OCI-LY3 (cell line): ENCODE measurements around the gene ERICH4.
"Not testable (repeated sequence)": the region's sequence is repeated elsewhere in the genome, so short reads cannot be mapped to it uniquely, and the experiment has no call there.

ENCODE experiments used
- H2AFZ ChIP-seq: fragments of 200-600, 300-600 bp; shearing (Covaris generic); 2 replicates; pipeline ENCODE4 v1.6.0; 2014; ENCODE audit warnings: antibody characterized with exemption, low read depth, low read length
- H3K27ac ChIP-seq: fragments of 200-600, 300-600 bp; sonication (generic); 2 replicates; pipeline ENCODE4 v1.5.1; 2014; ENCODE audit warnings: mild to moderate bottlenecking, low read length, moderate library complexity, mixed read lengths
- H3K27me3 ChIP-seq: fragments of 200-600, 300-600 bp; sonication (generic); 2 replicates; pipeline ENCODE4 v1.6.1; 2014; ENCODE audit warnings: low read depth, low read length, mixed read lengths
- H3K36me3 ChIP-seq: fragments of 200-600, 300-600 bp; sonication (generic); replicated peaks from 2 replicates; pipeline ENCODE3; 2014; ENCODE audit warnings: low read depth, low read length, mixed read lengths
- H3K4me1 ChIP-seq: fragments of 300-600, 200-600 bp; sonication (generic); 2 replicates; pipeline ENCODE4 v1.6.1; 2014; ENCODE audit warnings: low read length, mixed read lengths
- H3K4me2 ChIP-seq: fragments of 200-600, 300-600 bp; sonication (generic); 2 replicates; pipeline ENCODE4 v1.6.1; 2014; ENCODE audit warnings: low read length, mixed read lengths
- H3K4me3 ChIP-seq: fragments of 300-600, 200-600 bp; sonication (generic); 2 replicates; pipeline ENCODE4 v1.5.1; 2014; ENCODE audit warnings: antibody characterized with exemption, mild to moderate bottlenecking, low read length, moderate library complexity
- H3K79me2 ChIP-seq: fragments of 300-600, 200-600 bp; shearing (Covaris generic); 2 replicates; pipeline ENCODE4 v1.6.1; 2014; ENCODE audit warnings: mild to moderate bottlenecking, low read length, mixed read lengths
- H3K9ac ChIP-seq: fragments of 300-600, 200-600 bp; shearing (Covaris generic); 2 replicates; pipeline ENCODE4 v1.6.0; 2014; ENCODE audit warnings: mild to moderate bottlenecking, low read length, moderate library complexity
- H3K9me3 ChIP-seq: fragments of 200-600, 300-600 bp; shearing (Covaris generic); 2 replicates; pipeline ENCODE4 v1.6.1; 2014; ENCODE audit warnings: low read length, mixed read lengths; ENCODE audit not compliant: insufficient read depth
- H4K20me1 ChIP-seq: fragments of 200-600, 300-600 bp; sonication (generic); 2 replicates; pipeline ENCODE4 v1.6.1; 2016; ENCODE audit warnings: low read length, mixed read lengths; ENCODE audit not compliant: insufficient read depth
- EZH2phosphoT487 ChIP-seq: fragments of 200-600 bp; shearing (Covaris generic); IDR thresholded peaks from 2 replicates; pipeline ENCODE4 v1.6.1; 2018; ENCODE audit warnings: antibody characterized with exemption, mixed run types, low read depth
- TF ChIP-seq, protein P1 (sequence below): fragments of 200-600, 300-600 bp; sonication (generic); IDR thresholded peaks from 2 replicates; pipeline ENCODE4 v1.5.1; 2014; ENCODE audit warnings: antibody characterized with exemption, low read length, low read depth

ERICH4 gene

DNA sequence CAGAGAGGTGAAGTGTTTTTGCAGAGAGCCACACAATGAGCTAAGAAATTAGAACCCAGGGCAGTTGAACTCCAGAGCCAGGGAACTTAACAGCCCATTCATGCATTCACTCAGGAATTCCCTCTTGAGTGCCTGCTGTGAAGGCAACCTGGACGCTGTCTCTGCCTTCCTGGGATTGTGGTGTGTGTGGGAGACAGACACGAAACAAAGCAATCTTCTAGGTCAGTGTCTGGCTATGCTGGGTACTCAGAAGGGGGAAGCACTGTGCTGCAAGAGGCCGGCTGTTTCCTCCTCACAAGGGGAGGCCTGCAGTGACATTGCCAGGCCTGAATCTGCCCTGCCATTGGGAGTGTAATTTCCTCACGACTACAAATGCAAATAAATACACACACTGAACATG is 35.7 kb upstream of the ERICH4 start:
- Histone ChIP-seq H4K20me1 (peaks cover 3% of the 10 kb centered on the region; the same call in 1 of the 2 replicates), H3K4me3 (no peak overlapping the region), H3K9me3 (no peaks in the 10 kb centered on the region), H3K9ac (no peak overlapping the region), H2AFZ (no peak overlapping the region), H3K27me3 (no peaks in the 10 kb centered on the region), H3K79me2 (no peaks in the 10 kb centered on the region), H3K4me1 (no peaks in the 10 kb centered on the region), H3K36me3 (no peaks in the 10 kb centered on the region), H3K27ac (no peak overlapping the region), H3K4me2 (no peak overlapping the region)
- TF ChIP-seq, protein P1, sequence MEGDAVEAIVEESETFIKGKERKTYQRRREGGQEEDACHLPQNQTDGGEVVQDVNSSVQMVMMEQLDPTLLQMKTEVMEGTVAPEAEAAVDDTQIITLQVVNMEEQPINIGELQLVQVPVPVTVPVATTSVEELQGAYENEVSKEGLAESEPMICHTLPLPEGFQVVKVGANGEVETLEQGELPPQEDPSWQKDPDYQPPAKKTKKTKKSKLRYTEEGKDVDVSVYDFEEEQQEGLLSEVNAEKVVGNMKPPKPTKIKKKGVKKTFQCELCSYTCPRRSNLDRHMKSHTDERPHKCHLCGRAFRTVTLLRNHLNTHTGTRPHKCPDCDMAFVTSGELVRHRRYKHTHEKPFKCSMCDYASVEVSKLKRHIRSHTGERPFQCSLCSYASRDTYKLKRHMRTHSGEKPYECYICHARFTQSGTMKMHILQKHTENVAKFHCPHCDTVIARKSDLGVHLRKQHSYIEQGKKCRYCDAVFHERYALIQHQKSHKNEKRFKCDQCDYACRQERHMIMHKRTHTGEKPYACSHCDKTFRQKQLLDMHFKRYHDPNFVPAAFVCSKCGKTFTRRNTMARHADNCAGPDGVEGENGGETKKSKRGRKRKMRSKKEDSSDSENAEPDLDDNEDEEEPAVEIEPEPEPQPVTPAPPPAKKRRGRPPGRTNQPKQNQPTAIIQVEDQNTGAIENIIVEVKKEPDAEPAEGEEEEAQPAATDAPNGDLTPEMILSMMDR, result no peak
- no peak for TF ChIP-seq EZH2phosphoT487

DNA sequence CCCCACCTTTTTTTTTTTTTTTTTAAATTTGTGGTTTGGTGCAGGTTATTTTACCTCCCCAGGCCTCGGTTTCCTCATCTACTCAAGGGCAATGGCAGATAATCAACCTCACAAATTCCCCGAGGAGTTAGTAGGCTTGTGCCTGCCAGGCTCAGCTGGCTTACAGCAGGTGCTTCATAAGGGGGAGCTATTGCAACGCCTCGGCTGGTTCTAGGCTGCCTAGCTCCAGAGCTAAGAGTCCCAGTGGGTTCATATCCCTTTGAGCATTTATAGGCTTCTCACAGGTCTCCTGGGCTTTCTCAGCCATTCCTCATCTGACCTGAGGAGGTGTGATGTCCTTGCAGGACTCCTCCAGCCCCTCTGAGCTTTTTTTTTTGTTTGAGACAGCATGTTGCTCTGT is 34.7 kb upstream of the ERICH4 start:
- no peaks in the 10 kb centered on the region for H3K9me3 ChIP-seq
- no peak overlapping the region for H2AFZ ChIP-seq
- peaks cover 3% of the 10 kb centered on the region; the same call in 1 of the 2 replicates for H4K20me1 ChIP-seq
- no peak overlapping the region for H3K4me2 ChIP-seq
- H3K79me2 ChIP-seq, result no peaks in the 10 kb centered on the region
- no peak overlapping the region for H3K27ac ChIP-seq
- TF ChIP-seq, protein P1, result peak; percentile 15; the same call in 1 of the 2 replicates
- no peak for TF ChIP-seq EZH2phosphoT487
- H3K9ac ChIP-seq, result no peak overlapping the region
- H3K4me1 ChIP-seq, result no peaks in the 10 kb centered on the region
- no peak overlapping the region for H3K4me3 ChIP-seq
- no peaks in the 10 kb centered on the region for H3K27me3 ChIP-seq
- no peaks in the 10 kb centered on the region for H3K36me3 ChIP-seq

DNA sequence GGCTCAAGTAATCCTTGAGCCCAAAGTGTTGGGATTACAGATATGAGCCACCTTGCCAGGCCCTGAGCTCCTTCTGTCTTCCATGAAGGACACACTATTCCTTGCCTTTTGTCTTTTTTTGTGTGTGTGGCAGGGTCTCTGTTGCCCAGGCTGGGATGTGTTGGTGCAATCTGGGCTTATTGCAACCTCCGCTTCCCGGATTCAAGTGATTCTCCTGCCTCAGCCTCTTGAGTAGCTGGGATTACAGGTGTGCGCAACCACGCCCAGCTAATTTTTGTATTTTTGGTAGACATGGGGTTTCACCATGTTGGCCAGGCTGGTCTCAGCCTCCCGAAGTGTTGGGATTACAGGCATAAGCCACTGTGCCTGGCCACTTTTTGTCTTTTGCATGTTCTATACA is 34.1 kb upstream of the ERICH4 start:
- not testable (repeated sequence) for H4K20me1 ChIP-seq, H3K27ac ChIP-seq, H3K79me2 ChIP-seq, H3K27me3 ChIP-seq, H3K4me3 ChIP-seq, H3K4me2 ChIP-seq, H3K9ac ChIP-seq, H2AFZ ChIP-seq, H3K9me3 ChIP-seq, H3K4me1 ChIP-seq, H3K36me3 ChIP-seq

DNA sequence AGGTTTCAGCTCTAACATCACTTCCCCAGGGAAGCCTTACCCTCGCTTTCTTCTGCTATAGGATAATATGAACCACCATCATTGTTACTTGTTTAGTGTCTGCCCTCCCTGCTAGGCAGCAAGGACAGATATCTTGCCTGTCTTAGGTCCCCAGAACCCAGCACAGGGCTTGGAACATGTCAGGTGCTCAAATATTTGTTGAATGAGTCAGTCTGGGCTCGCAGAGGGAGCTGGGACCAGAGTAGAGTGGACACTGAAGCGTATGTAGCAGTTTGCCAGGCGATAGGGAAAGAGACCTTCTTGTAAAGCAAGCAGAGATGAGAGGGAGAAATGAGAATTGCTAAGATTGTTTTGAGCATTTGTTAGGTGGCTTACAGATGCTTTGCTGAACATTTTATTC is 33.7 kb upstream of the ERICH4 start:
- Histone ChIP-seq H3K27me3 (no peaks in the 10 kb centered on the region), H3K4me3 (no peak overlapping the region), H4K20me1 (peaks cover 3% of the 10 kb centered on the region; the same call in 1 of the 2 replicates), H3K4me1 (no peaks in the 10 kb centered on the region), H3K9ac (no peak overlapping the region), H3K9me3 (no peaks in the 10 kb centered on the region), H3K79me2 (no peaks in the 10 kb centered on the region), H2AFZ (no peak overlapping the region), H3K36me3 (peaks cover 5% of the 10 kb centered on the region), H3K27ac (no peak overlapping the region), H3K4me2 (no peak overlapping the region)
- TF ChIP-seq, protein P1, result no peak
- TF ChIP-seq EZH2phosphoT487, result no peak
